WTC11 (cell line): ENCODE results near the gene POU5F1.

Experiments
- ATF1 ChIP-seq: sonication (generic); formaldehyde crosslinking; IDR thresholded peaks from 2 replicates; pipeline ENCODE4 v1.8.1; 2023; ENCODE audit warnings: mild to moderate bottlenecking, moderate library complexity, missing genetic modification reagents
- ESRRA ChIP-seq: sonication (generic); formaldehyde crosslinking; IDR thresholded peaks from 2 replicates; pipeline ENCODE4 v1.8.1; 2022; ENCODE audit warnings: mild to moderate bottlenecking, missing genetic modification reagents, borderline replicate concordance
- ETV6 ChIP-seq: sonication (generic); formaldehyde crosslinking; IDR thresholded peaks from 2 replicates; pipeline ENCODE4 v1.8.1; 2022; ENCODE audit warnings: mild to moderate bottlenecking, missing genetic modification reagents
- FOXK1 ChIP-seq: sonication (generic); formaldehyde crosslinking; IDR thresholded peaks from 2 replicates; pipeline ENCODE4 v1.8.0; 2022; ENCODE audit warnings: mild to moderate bottlenecking, moderate library complexity, missing genetic modification reagents
- FOXP1 ChIP-seq: sonication (generic); formaldehyde crosslinking; IDR thresholded peaks from 2 replicates; pipeline ENCODE4 v1.8.0; 2022; ENCODE audit warnings: missing genetic modification reagents, mild to moderate bottlenecking, moderate library complexity, borderline replicate concordance
- MXD4 ChIP-seq: fragments of 250-450 bp; sonication (Bioruptor Pico); IDR thresholded peaks from 2 replicates; pipeline ENCODE4 v1.8.0; 2021; ENCODE audit warnings: mild to moderate bottlenecking, moderate library complexity, borderline replicate concordance
- ZNF121 ChIP-seq: sonication (generic); formaldehyde crosslinking; IDR thresholded peaks from 2 replicates; pipeline ENCODE4 v1.8.0; 2023; ENCODE audit warnings: missing genetic modification reagents
- ZNF219 ChIP-seq: sonication (generic); formaldehyde crosslinking; IDR thresholded peaks from 2 replicates; pipeline ENCODE4 v1.8.0; 2023; ENCODE audit warnings: missing genetic modification reagents, mild to moderate bottlenecking, borderline replicate concordance
- ZNF416 ChIP-seq: fragments of 250-450 bp; sonication (Bioruptor Pico); IDR thresholded peaks from 2 replicates; pipeline ENCODE4 v1.9.0; 2021; ENCODE audit warnings: mild to moderate bottlenecking, inconsistent platforms
- TF ChIP-seq, protein P1 (sequence below): fragments of 200-600 bp; IDR thresholded peaks from 2 replicates; pipeline ENCODE4 v1.8.0; 2022; ENCODE audit warnings: antibody characterized with exemption
- TF ChIP-seq, protein P2 (sequence below): sonication (generic); formaldehyde crosslinking; IDR thresholded peaks from 2 replicates; pipeline ENCODE4 v1.8.1; 2023; ENCODE audit warnings: mild to moderate bottlenecking, missing genetic modification reagents
- TF ChIP-seq, protein P3 (sequence below): sonication (generic); formaldehyde crosslinking; IDR thresholded peaks from 2 replicates; pipeline ENCODE4 v1.8.0; 2023; ENCODE audit warnings: missing genetic modification reagents
- TF ChIP-seq, protein P4 (sequence below): sonication (generic); formaldehyde crosslinking; IDR thresholded peaks from 2 replicates; pipeline ENCODE4 v1.8.0; 2022; ENCODE audit warnings: mild to moderate bottlenecking, missing genetic modification reagents

DNA sequence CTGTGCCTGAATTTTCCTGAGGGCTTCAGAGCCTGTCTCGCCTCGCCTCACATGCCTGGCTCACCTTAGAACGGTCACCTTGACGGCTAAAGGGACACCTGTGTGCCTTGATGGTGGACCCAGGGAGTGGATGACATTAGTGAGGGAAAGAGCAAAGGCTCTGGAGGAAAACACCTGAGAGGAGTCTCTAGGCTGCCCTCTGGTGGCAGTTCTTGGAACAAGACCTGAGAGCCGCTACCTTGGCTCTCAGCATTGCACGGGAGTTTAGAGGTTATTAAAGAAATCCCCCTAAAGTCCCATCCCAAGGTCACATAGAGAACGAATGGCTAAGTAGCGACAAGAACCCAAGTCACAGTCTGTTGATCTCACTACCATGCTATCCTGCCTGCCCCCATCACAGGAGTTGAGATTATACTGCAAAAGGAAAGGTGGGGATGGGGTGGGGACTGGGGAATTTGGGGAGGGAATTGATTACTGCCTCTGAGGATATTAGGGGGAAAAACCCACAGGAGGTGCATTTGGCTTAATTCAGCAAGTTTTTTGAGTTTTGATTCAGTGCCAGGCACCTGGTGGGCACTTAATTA, 42.3 kb downstream of the POU5F1 start:
- TF ChIP-seq FOXP1 (CRISPR knock-in tag) (no peak), MXD4 (CRISPR knock-in tag) (no peak), ESRRA (CRISPR knock-in tag) (no peak), ATF1 (no peak), ZNF416 (CRISPR knock-in tag) (no peak), ZNF121 (CRISPR knock-in tag) (no peak), ETV6 (no peak), FOXK1 (CRISPR knock-in tag) (no peak), ZNF219 (CRISPR knock-in tag) (no peak)
- TF ChIP-seq, protein P1, sequence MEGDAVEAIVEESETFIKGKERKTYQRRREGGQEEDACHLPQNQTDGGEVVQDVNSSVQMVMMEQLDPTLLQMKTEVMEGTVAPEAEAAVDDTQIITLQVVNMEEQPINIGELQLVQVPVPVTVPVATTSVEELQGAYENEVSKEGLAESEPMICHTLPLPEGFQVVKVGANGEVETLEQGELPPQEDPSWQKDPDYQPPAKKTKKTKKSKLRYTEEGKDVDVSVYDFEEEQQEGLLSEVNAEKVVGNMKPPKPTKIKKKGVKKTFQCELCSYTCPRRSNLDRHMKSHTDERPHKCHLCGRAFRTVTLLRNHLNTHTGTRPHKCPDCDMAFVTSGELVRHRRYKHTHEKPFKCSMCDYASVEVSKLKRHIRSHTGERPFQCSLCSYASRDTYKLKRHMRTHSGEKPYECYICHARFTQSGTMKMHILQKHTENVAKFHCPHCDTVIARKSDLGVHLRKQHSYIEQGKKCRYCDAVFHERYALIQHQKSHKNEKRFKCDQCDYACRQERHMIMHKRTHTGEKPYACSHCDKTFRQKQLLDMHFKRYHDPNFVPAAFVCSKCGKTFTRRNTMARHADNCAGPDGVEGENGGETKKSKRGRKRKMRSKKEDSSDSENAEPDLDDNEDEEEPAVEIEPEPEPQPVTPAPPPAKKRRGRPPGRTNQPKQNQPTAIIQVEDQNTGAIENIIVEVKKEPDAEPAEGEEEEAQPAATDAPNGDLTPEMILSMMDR: peak; percentile 90
- TF ChIP-seq, protein P2, sequence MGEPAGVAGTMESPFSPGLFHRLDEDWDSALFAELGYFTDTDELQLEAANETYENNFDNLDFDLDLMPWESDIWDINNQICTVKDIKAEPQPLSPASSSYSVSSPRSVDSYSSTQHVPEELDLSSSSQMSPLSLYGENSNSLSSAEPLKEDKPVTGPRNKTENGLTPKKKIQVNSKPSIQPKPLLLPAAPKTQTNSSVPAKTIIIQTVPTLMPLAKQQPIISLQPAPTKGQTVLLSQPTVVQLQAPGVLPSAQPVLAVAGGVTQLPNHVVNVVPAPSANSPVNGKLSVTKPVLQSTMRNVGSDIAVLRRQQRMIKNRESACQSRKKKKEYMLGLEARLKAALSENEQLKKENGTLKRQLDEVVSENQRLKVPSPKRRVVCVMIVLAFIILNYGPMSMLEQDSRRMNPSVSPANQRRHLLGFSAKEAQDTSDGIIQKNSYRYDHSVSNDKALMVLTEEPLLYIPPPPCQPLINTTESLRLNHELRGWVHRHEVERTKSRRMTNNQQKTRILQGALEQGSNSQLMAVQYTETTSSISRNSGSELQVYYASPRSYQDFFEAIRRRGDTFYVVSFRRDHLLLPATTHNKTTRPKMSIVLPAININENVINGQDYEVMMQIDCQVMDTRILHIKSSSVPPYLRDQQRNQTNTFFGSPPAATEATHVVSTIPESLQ (CRISPR knock-in tag): no peak
- TF ChIP-seq, protein P3, sequence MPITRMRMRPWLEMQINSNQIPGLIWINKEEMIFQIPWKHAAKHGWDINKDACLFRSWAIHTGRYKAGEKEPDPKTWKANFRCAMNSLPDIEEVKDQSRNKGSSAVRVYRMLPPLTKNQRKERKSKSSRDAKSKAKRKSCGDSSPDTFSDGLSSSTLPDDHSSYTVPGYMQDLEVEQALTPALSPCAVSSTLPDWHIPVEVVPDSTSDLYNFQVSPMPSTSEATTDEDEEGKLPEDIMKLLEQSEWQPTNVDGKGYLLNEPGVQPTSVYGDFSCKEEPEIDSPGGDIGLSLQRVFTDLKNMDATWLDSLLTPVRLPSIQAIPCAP (CRISPR knock-in tag): no peak
- TF ChIP-seq, protein P4, sequence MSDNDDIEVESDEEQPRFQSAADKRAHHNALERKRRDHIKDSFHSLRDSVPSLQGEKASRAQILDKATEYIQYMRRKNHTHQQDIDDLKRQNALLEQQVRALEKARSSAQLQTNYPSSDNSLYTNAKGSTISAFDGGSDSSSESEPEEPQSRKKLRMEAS (CRISPR knock-in tag): no peak
